Loucy (cell line): ENCODE data around the gene S1PR4.

Experiments used
- CTCF ChIP-seq: fragments of 200-600 bp; sonication (generic); conservative IDR thresholded peaks from 2 replicates; pipeline ENCODE4 v1.5.1; 2014; ENCODE audit warnings: mild to moderate bottlenecking, antibody characterized with exemption, low read length
- EZH2phosphoT487 ChIP-seq: fragments of 200-600 bp; IDR thresholded peaks from 2 replicates; pipeline ENCODE4 v1.6.1; 2018; ENCODE audit warnings: antibody characterized with exemption, mild to moderate bottlenecking, moderate library complexity, borderline replicate concordance

DNA sequence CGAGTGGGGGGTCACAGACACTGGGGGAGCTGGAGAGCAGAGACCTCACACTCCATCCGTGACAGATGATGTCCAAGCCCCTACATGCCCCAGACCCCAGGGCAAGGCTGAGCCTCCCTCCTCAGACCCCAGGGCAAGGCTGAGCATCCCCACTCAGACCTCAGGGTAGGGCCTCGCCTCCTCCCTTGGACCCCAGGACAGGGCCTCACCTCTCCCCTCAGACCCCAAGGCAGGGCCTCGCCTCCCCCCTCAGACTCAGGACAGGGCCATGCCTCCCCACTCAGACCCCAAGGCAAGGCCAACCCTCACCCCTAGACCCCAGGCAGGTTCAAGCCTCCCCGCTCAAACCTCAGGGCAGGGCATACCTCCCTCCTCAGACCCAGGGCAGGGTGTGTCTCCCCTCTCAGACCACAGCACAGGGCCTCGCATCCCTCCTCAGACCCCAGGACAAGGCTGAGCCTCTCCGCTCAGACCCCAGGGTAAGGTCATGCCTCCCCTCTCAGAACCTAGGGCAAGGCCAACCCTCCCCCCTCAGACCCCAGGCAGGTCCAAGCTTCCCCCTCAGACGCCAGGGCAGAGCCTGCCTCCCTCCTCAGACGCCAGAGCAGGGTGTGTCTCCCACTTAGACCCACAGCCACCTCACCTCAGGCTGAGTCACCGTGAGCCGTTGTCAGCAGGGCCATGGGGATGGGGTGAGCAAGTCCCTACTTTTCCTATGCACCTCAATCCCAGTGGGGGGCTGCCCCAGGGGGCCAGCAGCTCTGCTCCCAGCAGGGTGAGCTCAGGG, 1.7 kb upstream of the S1PR4 start:
- no peak for TF ChIP-seq CTCF
- TF ChIP-seq EZH2phosphoT487 = no peak
